Peyer's patch (tissue), 4 donors: ENCODE data around the gene OBSCN.

Source experiments
- CTCF ChIP-seq, 6 experiments: fragments of 450-650 bp in 4 of 6; fragments of 200-600 bp in 2 of 6; sonication (generic) in 1 of 6; IDR thresholded peaks; one replicate each; pipeline ENCODE4 v1.5.1; 2017 to 2019; ENCODE audit warnings: antibody characterized with exemption in 6 of 6, mild to moderate bottlenecking in 3 of 6, moderate library complexity in 1 of 6
- POLR2A ChIP-seq, 2 donors: fragments of 450-650 bp; IDR thresholded peaks; one replicate each; pipeline ENCODE4 v1.5.1; 2017; ENCODE audit warnings: antibody characterized with exemption in 2 of 2, mild to moderate bottlenecking in 2 of 2, moderate library complexity in 2 of 2

GRCh38 chr1:228315484-228315944 is 107.7 kb downstream of the OBSCN start:
- no peak for TF ChIP-seq CTCF (IDR thresholded peaks at IDR 0.05)
- TF ChIP-seq POLR2A (IDR thresholded peaks at IDR 0.05), result no peak
